Neural progenitor cell (in vitro differentiated cells): Measurements from ENCODE around the gene PIN4.

Experiments
- EZH2 ChIP-seq: fragments of 200-600 bp; sonication (generic); IDR thresholded peaks from 2 replicates; pipeline ENCODE4 v1.6.1; 2017; ENCODE audit warnings: antibody characterized with exemption, mild to moderate bottlenecking, moderate library complexity
- EZH2phosphoT487 ChIP-seq: fragments of 200-600 bp; sonication (generic); IDR thresholded peaks from 2 replicates; pipeline ENCODE4 v1.6.1; 2017; ENCODE audit warnings: antibody characterized with exemption
- TF ChIP-seq, protein P1 (sequence below): fragments of 200-600 bp; sonication (generic); IDR thresholded peaks from 2 replicates; pipeline ENCODE4 v1.5.1; 2017; ENCODE audit warnings: antibody characterized with exemption, mild to moderate bottlenecking

DNA sequence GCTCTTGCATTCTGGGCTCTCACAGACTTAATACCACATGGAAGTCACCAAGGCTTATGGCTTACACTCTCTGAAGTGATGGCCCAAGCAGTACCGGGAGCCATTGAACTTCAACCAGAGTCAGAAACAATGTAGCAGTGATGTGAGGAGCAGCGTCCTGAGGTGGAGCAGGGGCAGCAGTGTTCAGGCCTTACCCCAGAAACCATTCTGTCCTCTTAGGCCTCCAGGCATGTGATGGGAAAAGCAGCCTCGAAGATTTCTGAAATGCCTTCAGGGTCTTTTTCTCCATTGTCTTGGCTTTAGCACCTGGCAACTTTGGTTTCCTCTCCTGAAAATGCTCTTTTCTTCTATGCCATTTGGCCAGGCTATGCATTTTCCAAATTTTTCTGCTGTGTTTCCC is 22.8 kb upstream of the PIN4 start:
- TF ChIP-seq, protein P1, sequence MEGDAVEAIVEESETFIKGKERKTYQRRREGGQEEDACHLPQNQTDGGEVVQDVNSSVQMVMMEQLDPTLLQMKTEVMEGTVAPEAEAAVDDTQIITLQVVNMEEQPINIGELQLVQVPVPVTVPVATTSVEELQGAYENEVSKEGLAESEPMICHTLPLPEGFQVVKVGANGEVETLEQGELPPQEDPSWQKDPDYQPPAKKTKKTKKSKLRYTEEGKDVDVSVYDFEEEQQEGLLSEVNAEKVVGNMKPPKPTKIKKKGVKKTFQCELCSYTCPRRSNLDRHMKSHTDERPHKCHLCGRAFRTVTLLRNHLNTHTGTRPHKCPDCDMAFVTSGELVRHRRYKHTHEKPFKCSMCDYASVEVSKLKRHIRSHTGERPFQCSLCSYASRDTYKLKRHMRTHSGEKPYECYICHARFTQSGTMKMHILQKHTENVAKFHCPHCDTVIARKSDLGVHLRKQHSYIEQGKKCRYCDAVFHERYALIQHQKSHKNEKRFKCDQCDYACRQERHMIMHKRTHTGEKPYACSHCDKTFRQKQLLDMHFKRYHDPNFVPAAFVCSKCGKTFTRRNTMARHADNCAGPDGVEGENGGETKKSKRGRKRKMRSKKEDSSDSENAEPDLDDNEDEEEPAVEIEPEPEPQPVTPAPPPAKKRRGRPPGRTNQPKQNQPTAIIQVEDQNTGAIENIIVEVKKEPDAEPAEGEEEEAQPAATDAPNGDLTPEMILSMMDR: no peak
- TF ChIP-seq EZH2: no peak
- TF ChIP-seq EZH2phosphoT487: no peak
